HepG2 (cell line): ENCODE measurements around the gene CXXC5. TPM values are rescaled to one million over a fixed set of nuclear protein-coding genes. Genes with fewer than 3 reads are reported as not detected.

Experiments
- CAMTA2 ChIP-seq: sonication (generic); formaldehyde crosslinking; IDR thresholded peaks from 2 replicates; pipeline ENCODE4 v1.4.0; 2020; ENCODE audit warnings: mild to moderate bottlenecking, missing genetic modification reagents, borderline replicate concordance
- CENPT ChIP-seq: sonication (generic); formaldehyde crosslinking; IDR thresholded peaks from 2 replicates; pipeline ENCODE4 v1.8.0; 2022; ENCODE audit warnings: low read depth, mild to moderate bottlenecking, moderate library complexity, missing genetic modification reagents
- E2F2 ChIP-seq: sonication (generic); formaldehyde crosslinking; IDR thresholded peaks from 2 replicates; pipeline ENCODE4 v1.4.0; 2020; ENCODE audit warnings: missing genetic modification reagents, borderline replicate concordance
- ELK4 ChIP-seq: sonication (generic); formaldehyde crosslinking; IDR thresholded peaks from 2 replicates; pipeline ENCODE4 v1.9.0; 2021; ENCODE audit warnings: missing genetic modification reagents, borderline replicate concordance
- KDM5A ChIP-seq: fragments of 200-600 bp; sonication (generic); IDR thresholded peaks from 2 replicates; pipeline ENCODE4 v1.7.0; 2018; ENCODE audit warnings: antibody characterized with exemption, mild to moderate bottlenecking, low read length, borderline replicate concordance
- NBN ChIP-seq: fragments of 450-650 bp; conservative IDR thresholded peaks from 2 replicates; pipeline ENCODE4 v1.6.1; 2017
- THRA ChIP-seq: sonication (generic); formaldehyde crosslinking; IDR thresholded peaks from 2 replicates; pipeline ENCODE4 v1.4.0; 2020; ENCODE audit warnings: missing genetic modification reagents, borderline replicate concordance
- ZNF225 ChIP-seq: sonication (generic); formaldehyde crosslinking; IDR thresholded peaks from 2 replicates; pipeline ENCODE4 v1.4.0; 2020; ENCODE audit warnings: mild to moderate bottlenecking, missing genetic modification reagents
- ZNF276 ChIP-seq: sonication (generic); formaldehyde crosslinking; IDR thresholded peaks from 2 replicates; pipeline ENCODE4 v1.4.0; 2020; ENCODE audit warnings: mild to moderate bottlenecking, low read depth, missing genetic modification reagents
- ZNF503 ChIP-seq: sonication (generic); formaldehyde crosslinking; IDR thresholded peaks from 2 replicates; pipeline ENCODE4 v1.4.0; 2020; ENCODE audit warnings: missing genetic modification reagents
- ZNF558 ChIP-seq: sonication (generic); formaldehyde crosslinking; IDR thresholded peaks from 2 replicates; pipeline ENCODE4 v1.9.0; 2022; ENCODE audit warnings: mild to moderate bottlenecking, missing genetic modification reagents, borderline replicate concordance
- ZNF576 ChIP-seq: sonication (generic); formaldehyde crosslinking; IDR thresholded peaks from 2 replicates; pipeline ENCODE4 v1.4.0; 2020; ENCODE audit warnings: mild to moderate bottlenecking, missing genetic modification reagents
- ZNF724P ChIP-seq: sonication (generic); formaldehyde crosslinking; IDR thresholded peaks from 2 replicates; pipeline ENCODE4 v1.8.0; 2022; ENCODE audit warnings: missing genetic modification reagents, borderline replicate concordance
- ZNF782 ChIP-seq: sonication (generic); formaldehyde crosslinking; IDR thresholded peaks from 2 replicates; pipeline ENCODE4 v1.4.0; 2020; ENCODE audit warnings: missing genetic modification reagents, mild to moderate bottlenecking, borderline replicate concordance
- polyA plus RNA-seq, 8 experiments: library from polyadenylated mRNA; depleted of rRNA in 3 of 8; stranded (reverse) in 7 of 8; unstranded in 1 of 8; fragments of >200 nt; fragmentation: Illumina TruSeq in 4 of 8; extraction: Trizol in 4 of 8; gene quantifications; 2 replicates each; pipeline versions ENCODE4 v1.2.1 to v1.2.3, GENCODE V29; 2011 to 2016; ENCODE audit warnings: low read depth in 4 of 8, missing spikeins in 1 of 8, mixed read lengths in 1 of 8; ENCODE audit not compliant: insufficient read depth in 1 of 8
- total RNA-seq, 5 experiments: library from RNA; depleted of rRNA; stranded (reverse); fragments of >200 nt; fragmentation: Illumina TruSeq; extraction: Trizol; gene quantifications; 2 replicates each; pipeline ENCODE4 v1.2.3, GENCODE V29; 2016; ENCODE audit warnings: low read depth in 1 of 5
- TF ChIP-seq, protein P1 (sequence below): sonication (generic); formaldehyde crosslinking; IDR thresholded peaks from 2 replicates; pipeline ENCODE4 v1.4.0; 2020; ENCODE audit warnings: missing genetic modification reagents
- TF ChIP-seq, protein P2 (sequence below): sonication (generic); formaldehyde crosslinking; IDR thresholded peaks from 2 replicates; pipeline ENCODE4 v1.4.0; 2020; ENCODE audit warnings: missing genetic modification reagents, mild to moderate bottlenecking, borderline replicate concordance

CXXC5 gene
- total and polyA plus RNA-seq, 2 of the 13 experiments (the other 11 are each of a cell fraction or from before 2014, with no cell fraction given): 32.3 to 33.0 TPM

GRCh38 chr5:139708877-139709581 is 60.9 kb downstream of the CXXC5 start (continued):
- TF ChIP-seq ZNF276 (CRISPR knock-in tag): no peak
- TF ChIP-seq ZNF503 (CRISPR knock-in tag): no peak
- TF ChIP-seq ZNF576 (CRISPR knock-in tag): no peak
- no peak for TF ChIP-seq E2F2 (CRISPR knock-in tag)
- no peak for TF ChIP-seq ZNF558 (CRISPR knock-in tag)
- 0 out of 2 replicates have a peak, but pooled peaks have one; percentile 31 for TF ChIP-seq ZNF724P (CRISPR knock-in tag)
- no peak; the same call in 1 of the 2 replicates for TF ChIP-seq ZNF782 (CRISPR knock-in tag)
- TF ChIP-seq, protein P1, sequence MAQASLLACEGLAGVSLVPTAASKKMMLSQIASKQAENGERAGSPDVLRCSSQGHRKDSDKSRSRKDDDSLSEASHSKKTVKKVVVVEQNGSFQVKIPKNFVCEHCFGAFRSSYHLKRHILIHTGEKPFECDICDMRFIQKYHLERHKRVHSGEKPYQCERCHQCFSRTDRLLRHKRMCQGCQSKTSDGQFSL (CRISPR knock-in tag): peak; percentile 25; the same call in 1 of the 2 replicates
- no peak for TF ChIP-seq ELK4 (CRISPR knock-in tag)
- 0 out of 2 replicates have a peak, but pooled peaks have one; percentile 28 for TF ChIP-seq ZNF225 (CRISPR knock-in tag)
- TF ChIP-seq THRA (CRISPR knock-in tag): peak; percentile 79; the same call in 1 of the 2 replicates
- TF ChIP-seq KDM5A: no peak
- TF ChIP-seq CENPT (CRISPR knock-in tag): no peak
- no peak for TF ChIP-seq NBN
- TF ChIP-seq CAMTA2: 0 out of 2 replicates have a peak, but pooled peaks have one; percentile 43
- TF ChIP-seq, protein P2, sequence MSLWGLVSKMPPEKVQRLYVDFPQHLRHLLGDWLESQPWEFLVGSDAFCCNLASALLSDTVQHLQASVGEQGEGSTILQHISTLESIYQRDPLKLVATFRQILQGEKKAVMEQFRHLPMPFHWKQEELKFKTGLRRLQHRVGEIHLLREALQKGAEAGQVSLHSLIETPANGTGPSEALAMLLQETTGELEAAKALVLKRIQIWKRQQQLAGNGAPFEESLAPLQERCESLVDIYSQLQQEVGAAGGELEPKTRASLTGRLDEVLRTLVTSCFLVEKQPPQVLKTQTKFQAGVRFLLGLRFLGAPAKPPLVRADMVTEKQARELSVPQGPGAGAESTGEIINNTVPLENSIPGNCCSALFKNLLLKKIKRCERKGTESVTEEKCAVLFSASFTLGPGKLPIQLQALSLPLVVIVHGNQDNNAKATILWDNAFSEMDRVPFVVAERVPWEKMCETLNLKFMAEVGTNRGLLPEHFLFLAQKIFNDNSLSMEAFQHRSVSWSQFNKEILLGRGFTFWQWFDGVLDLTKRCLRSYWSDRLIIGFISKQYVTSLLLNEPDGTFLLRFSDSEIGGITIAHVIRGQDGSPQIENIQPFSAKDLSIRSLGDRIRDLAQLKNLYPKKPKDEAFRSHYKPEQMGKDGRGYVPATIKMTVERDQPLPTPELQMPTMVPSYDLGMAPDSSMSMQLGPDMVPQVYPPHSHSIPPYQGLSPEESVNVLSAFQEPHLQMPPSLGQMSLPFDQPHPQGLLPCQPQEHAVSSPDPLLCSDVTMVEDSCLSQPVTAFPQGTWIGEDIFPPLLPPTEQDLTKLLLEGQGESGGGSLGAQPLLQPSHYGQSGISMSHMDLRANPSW (CRISPR knock-in tag): 0 out of 2 replicates have a peak, but pooled peaks have one; percentile 56
